CD8-positive, alpha-beta memory T cell (primary cell): Measurements from ENCODE around the gene PDAP1. TPM values are rescaled to one million over a fixed set of nuclear protein-coding genes. Genes with fewer than 3 reads are reported as not detected.
A peak's percentile ranks its signal among the peaks of the same experiment; 100 is the strongest.

ENCODE experiments used
- CTCF ChIA-PET: fragments of 350-600 bp; sonication (Branson Sonifier 250); formaldehyde crosslinking; loops from one replicate; lab custom pipeline; 2021; ENCODE audit warnings: antibody characterized with exemption; lab: Charles Lee
- POLR2A ChIA-PET: fragments of 350-600 bp; sonication (Branson Sonifier 250); formaldehyde crosslinking; loops from one replicate; lab custom pipeline; 2021; ENCODE audit warnings: antibody characterized with exemption; lab: Charles Lee
- DNase-seq, 5 donors: peaks; one replicate each; pipeline versions ENCODE4 v3.0.0 to v3.0.0-alpha.2; 2020 to 2022; ENCODE audit warnings: mixed read lengths in 1 of 5
- H3K27ac ChIP-seq: one replicate; pipeline ENCODE4 v1.7.0; 2013; ENCODE audit warnings: low read depth, mild to moderate bottlenecking, low read length, moderate library complexity
- H3K27me3 ChIP-seq: 2 replicates; pipeline ENCODE4 v1.7.0; 2013; ENCODE audit warnings: low read length, mild to moderate bottlenecking; ENCODE audit not compliant: insufficient read depth, poor library complexity, severe bottlenecking
- H3K36me3 ChIP-seq: 2 replicates; pipeline ENCODE4 v1.7.0; 2013; ENCODE audit warnings: mild to moderate bottlenecking, low read length, moderate library complexity; ENCODE audit not compliant: insufficient read depth
- H3K4me1 ChIP-seq: 2 replicates; pipeline ENCODE4 v1.7.0; 2013; ENCODE audit warnings: mild to moderate bottlenecking, low read length, moderate library complexity; ENCODE audit not compliant: insufficient read depth
- H3K4me3 ChIP-seq: 2 replicates; pipeline ENCODE4 v1.7.0; 2013; ENCODE audit warnings: mild to moderate bottlenecking, low read length
- H3K9me3 ChIP-seq: 2 replicates; pipeline ENCODE4 v1.7.0; 2013; ENCODE audit warnings: mild to moderate bottlenecking, low read length
- H3K27ac Mint-ChIP-seq, 8 donors: one replicate each; pipeline ENCODE4 v1.8.0; 2020 to 2021; ENCODE audit warnings: mixed read lengths in 8 of 8, mild to moderate bottlenecking in 6 of 8, inconsistent platforms in 3 of 8, moderate library complexity in 3 of 8
- H3K27me3 Mint-ChIP-seq, 2 donors: one replicate each; pipeline ENCODE4 v1.8.0; 2020 to 2021; ENCODE audit warnings: mixed read lengths in 2 of 2, mild to moderate bottlenecking in 1 of 2, moderate library complexity in 1 of 2
- H3K36me3 Mint-ChIP-seq, 3 donors: one replicate each; pipeline ENCODE4 v1.8.0; 2020 to 2021; ENCODE audit warnings: mixed read lengths in 3 of 3, inconsistent platforms in 1 of 3, mild to moderate bottlenecking in 1 of 3
- H3K4me1 Mint-ChIP-seq, 3 donors: one replicate each; pipeline ENCODE4 v1.8.0; 2020 to 2021; ENCODE audit warnings: mixed read lengths in 3 of 3, inconsistent platforms in 1 of 3, mild to moderate bottlenecking in 1 of 3
- H3K4me3 Mint-ChIP-seq, 7 donors: one replicate each; pipeline ENCODE4 v1.8.0; 2020 to 2021; ENCODE audit warnings: mixed read lengths in 7 of 7, mild to moderate bottlenecking in 6 of 7, moderate library complexity in 4 of 7, inconsistent platforms in 2 of 7
- H3K9me3 Mint-ChIP-seq, 5 donors: one replicate each; pipeline ENCODE4 v1.8.0; 2020 to 2022; ENCODE audit warnings: mixed read lengths in 5 of 5, mild to moderate bottlenecking in 3 of 5, moderate library complexity in 2 of 5, inconsistent platforms in 1 of 5
- polyA plus RNA-seq: library from polyadenylated mRNA; unstranded; fragments of 300-500 nt; fragmentation: Illumina TruSeq; gene quantifications from one replicate; pipeline ENCODE4 v1.2.3, GENCODE V29; 2021
- total RNA-seq, 2 experiments: library from RNA; stranded (reverse); gene quantifications; one replicate each; pipeline ENCODE4 v1.2.3, GENCODE V29; 2021

PDAP1 gene
- total and polyA plus RNA-seq, 3 experiments from 2014 or later = 32.8 to 210 (median 198) TPM

DNA sequence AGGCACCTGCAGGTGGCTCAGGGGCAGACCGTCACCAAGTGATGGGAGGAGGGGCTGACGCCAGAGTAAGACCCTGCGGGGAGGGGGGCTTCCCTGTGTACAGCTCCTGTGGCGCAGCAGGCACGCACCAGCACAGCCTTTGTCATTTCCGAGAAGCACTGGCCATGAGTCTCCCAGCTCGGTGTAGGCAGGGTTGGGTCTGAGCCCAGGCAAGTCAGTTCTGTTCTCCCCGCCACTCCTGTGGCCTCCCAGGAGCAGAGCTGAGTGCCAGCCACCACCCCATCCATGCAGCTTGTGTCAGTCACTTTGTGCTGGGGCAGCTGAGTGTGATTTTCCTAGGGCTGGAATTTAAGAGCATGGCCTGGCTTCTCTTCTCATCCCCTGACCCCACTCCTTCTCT lies 43.5 kb upstream of the PDAP1 start:
- Histone ChIP-seq H3K4me3 (no peak overlapping the region), H3K9me3 (no peaks in the 10 kb centered on the region), H3K27me3 (no peaks in the 10 kb centered on the region), H3K27ac (no peak overlapping the region), H3K4me1 (no peaks in the 10 kb centered on the region), H3K36me3 (peaks cover 25% of the 10 kb centered on the region)
- Mint-ChIP-seq H3K4me1 (peaks cover 0 to 4% (median 2%) of the 10 kb centered on the region in 3 donors), H3K9me3 (no peaks in the 10 kb centered on the region), H3K27ac (no peak overlapping the region), H3K4me3 (no peak overlapping the region), H3K36me3 (peaks cover 0 to 86% (median 3%) of the 10 kb centered on the region in 3 donors), H3K27me3 (no peaks in the 10 kb centered on the region)
- ChIA-PET CTCF (no interaction called here), POLR2A (no interaction called here)
- no peak for DNase-seq

GRCh38 chr7:99449326-99449725 lies 40.9 kb upstream of the PDAP1 start:
- Histone ChIP-seq H3K4me3 (no peak overlapping the region), H3K4me1 (no peaks in the 10 kb centered on the region), H3K27me3 (no peaks in the 10 kb centered on the region), H3K36me3 (peaks cover 36% of the 10 kb centered on the region), H3K27ac (no peak overlapping the region), H3K9me3 (no peaks in the 10 kb centered on the region)
- Mint-ChIP-seq H3K4me3 (no peak overlapping the region), H3K27me3 (no peaks in the 10 kb centered on the region), H3K27ac (peak overlapping the region in 4 of 8 donors; percentile 10 to 64 (median 39)), H3K4me1 (peaks cover 0 to 4% (median 2%) of the 10 kb centered on the region in 3 donors), H3K36me3 (peaks cover 0 to 85% (median 3%) of the 10 kb centered on the region in 3 donors), H3K9me3 (no peaks in the 10 kb centered on the region)
- DNase-seq = no peak
- ChIA-PET POLR2A (no interaction called here), CTCF (interaction anchor here (1.5 kb wide), 2 partner anchors 11 to 22 kb away, joined by 3 to 6 read pairs; partner anchors contain the start of genes CPSF4 and PTCD1)

GRCh38 chr7:99448855-99449254 lies 40.5 kb upstream of the PDAP1 start:
- Mint-ChIP-seq H3K36me3 (peaks cover 0 to 85% (median 3%) of the 10 kb centered on the region in 3 donors), H3K9me3 (no peaks in the 10 kb centered on the region), H3K27ac (peak overlapping the region in 1 of 8 donors; percentile 33), H3K4me3 (no peak overlapping the region), H3K4me1 (peaks cover 0 to 4% (median 2%) of the 10 kb centered on the region in 3 donors), H3K27me3 (no peaks in the 10 kb centered on the region)
- Histone ChIP-seq H3K27ac (no peak overlapping the region), H3K9me3 (no peaks in the 10 kb centered on the region), H3K4me3 (no peak overlapping the region), H3K27me3 (no peaks in the 10 kb centered on the region), H3K4me1 (no peaks in the 10 kb centered on the region), H3K36me3 (peaks cover 36% of the 10 kb centered on the region)
- ChIA-PET POLR2A (no interaction called here), CTCF (interaction anchor here (1.5 kb wide), 2 partner anchors 10 to 23 kb away, joined by 3 to 6 read pairs; partner anchors contain the start of genes CPSF4 and PTCD1)
- no peak for DNase-seq

DNA sequence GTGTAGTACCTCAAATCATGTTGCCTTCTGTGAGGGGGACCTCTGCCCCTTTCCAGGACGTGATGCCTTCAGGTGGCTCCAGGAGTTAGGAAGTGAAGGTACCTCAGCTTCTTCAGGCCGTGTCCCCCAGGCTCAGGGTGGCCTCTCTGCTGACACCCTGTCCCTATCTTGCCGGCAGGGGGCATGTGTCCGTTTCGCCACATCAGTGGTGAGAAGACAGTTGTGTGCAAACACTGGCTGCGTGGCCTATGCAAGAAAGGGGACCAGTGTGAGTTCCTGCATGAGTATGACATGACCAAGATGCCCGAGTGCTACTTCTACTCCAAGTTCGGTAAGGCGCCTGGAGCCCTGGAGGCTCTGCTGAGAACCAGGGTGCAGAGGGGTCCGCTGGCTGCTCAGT lies 39.5 kb upstream of the PDAP1 start:
- DNase-seq = no peak
- Mint-ChIP-seq H3K27ac (no peak overlapping the region), H3K4me3 (no peak overlapping the region), H3K4me1 (peaks cover 5 to 8% (median 5%) of the 10 kb centered on the region in 3 donors), H3K27me3 (no peaks in the 10 kb centered on the region), H3K36me3 (peaks cover 0 to 83% (median 3%) of the 10 kb centered on the region in 3 donors), H3K9me3 (no peaks in the 10 kb centered on the region)
- no peaks in the 10 kb centered on the region for H3K27me3 ChIP-seq
- peaks cover 36% of the 10 kb centered on the region for H3K36me3 ChIP-seq
- H3K4me3 ChIP-seq = no peak overlapping the region
- H3K27ac ChIP-seq = no peak overlapping the region
- ChIA-PET CTCF (interaction anchor here (0.7 to 1.5 kb wide), 3 partner anchors 9 to 219 kb away, joined by 3 to 6 read pairs (median 3); partner anchors contain the start of genes CPSF4 and PTCD1), POLR2A (no interaction called here)
- H3K4me1 ChIP-seq = no peaks in the 10 kb centered on the region
- H3K9me3 ChIP-seq = no peaks in the 10 kb centered on the region

- H3K36me3 Mint-ChIP-seq = peaks cover 0 to 77% (median 5%) of the 10 kb centered on the region in 3 donors
- CTCF ChIA-PET = no interaction called here
These were observed 37.7 kb upstream of the PDAP1 start for GRCh38 chr7:99446096-99446495.

DNA sequence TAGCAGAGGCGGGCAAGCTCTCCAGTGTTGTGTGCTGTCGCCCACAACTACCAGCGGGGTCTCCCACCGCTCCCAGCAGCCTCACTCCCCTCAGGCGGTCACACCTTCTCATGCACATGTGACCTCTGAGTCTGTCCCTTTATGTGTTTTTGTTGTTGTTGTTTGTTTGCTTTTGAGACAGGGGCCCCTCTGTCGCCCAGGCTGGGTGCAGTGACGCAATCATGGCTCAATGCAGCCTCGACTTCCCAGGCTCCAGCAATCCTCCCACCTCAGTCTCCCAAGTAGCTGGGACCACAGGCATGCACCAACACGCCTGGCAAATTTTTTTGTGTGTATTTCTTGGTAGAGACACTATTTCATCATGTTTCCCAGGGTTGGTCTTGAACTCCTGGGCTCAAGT lies 31.8 kb upstream of the PDAP1 start:
- ChIA-PET POLR2A (no interaction called here), CTCF (interaction anchor here (1.0 kb wide), 1 partner anchor 31 kb away, joined by 4 read pairs; the partner anchor contains the start of genes BUD31 and PDAP1)
- Mint-ChIP-seq H3K4me3 (peak overlapping the region; percentile 94 to 99 (median 97)), H3K27ac (peak overlapping the region; percentile 15 to 94 (median 90)), H3K36me3 (peaks cover 0 to 36% (median 2%) of the 10 kb centered on the region in 3 donors), H3K27me3 (no peaks in the 10 kb centered on the region), H3K4me1 (peaks cover 26 to 46% (median 36%) of the 10 kb centered on the region in 3 donors), H3K9me3 (no peaks in the 10 kb centered on the region)
- H3K36me3 ChIP-seq = peaks cover 7% of the 10 kb centered on the region
- H3K4me1 ChIP-seq = peaks cover 11% of the 10 kb centered on the region
- no peak overlapping the region for H3K27ac ChIP-seq
- H3K4me3 ChIP-seq = peak overlapping the region; percentile 90
- DNase-seq = no peak
- H3K27me3 ChIP-seq = no peaks in the 10 kb centered on the region
- H3K9me3 ChIP-seq = no peaks in the 10 kb centered on the region

More at GRCh38 chr7:99446096-99446495, 37.7 kb upstream of the PDAP1 start:
- no peaks in the 10 kb centered on the region for H3K27me3 ChIP-seq
- H3K36me3 ChIP-seq = peaks cover 32% of the 10 kb centered on the region
- H3K27me3 Mint-ChIP-seq = no peaks in the 10 kb centered on the region
- H3K4me1 ChIP-seq = no peaks in the 10 kb centered on the region
- H3K27ac Mint-ChIP-seq = peak overlapping the region in 2 of 8 donors; percentile 13 to 72
- H3K9me3 Mint-ChIP-seq = no peaks in the 10 kb centered on the region
- no peak for DNase-seq
- H3K4me3 Mint-ChIP-seq = no peak overlapping the region
- H3K4me1 Mint-ChIP-seq = peaks cover 12 to 17% (median 14%) of the 10 kb centered on the region in 3 donors
- H3K9me3 ChIP-seq = no peaks in the 10 kb centered on the region
- no peak overlapping the region for H3K27ac ChIP-seq
- POLR2A ChIA-PET = interaction anchor here (0.6 kb wide), 1 partner anchor 32 kb away, joined by 3 read pairs; no protein-coding TSS in a partner anchor
- H3K4me3 ChIP-seq = no peak overlapping the region

GRCh38 chr7:99438573-99439480 lies 30.4 kb upstream of the PDAP1 start, which contains the start of the genes CPSF4 and PTCD1:
Gene CPSF4 (plus strand): TSS chr7:99438943. CDS start chr7:99439083, 140 bp downstream.
Gene PTCD1 (minus strand): TSS chr7:99438798. CDS start chr7:99435242, 3,556 bp downstream.
- Histone ChIP-seq H3K27ac (peak within 1 kb of the TSS; percentile 84), H3K9me3 (no peaks in the 10 kb centered on the region), H3K27me3 (no peaks in the 10 kb centered on the region), H3K4me3 (peak within 1 kb of the TSS; percentile 90), H3K4me1 (peaks cover 11% of the 10 kb centered on the region), H3K36me3 (no peaks in the 10 kb centered on the region)
- DNase-seq = peak; percentile 76 to 90 (median 81)
- peak within 1 kb of the TSS; percentile 94 to 99 (median 97) for H3K4me3 Mint-ChIP-seq
- H3K4me1 Mint-ChIP-seq = peaks cover 26 to 46% (median 36%) of the 10 kb centered on the region in 3 donors
- no peaks in the 10 kb centered on the region for H3K27me3 Mint-ChIP-seq
- H3K27ac Mint-ChIP-seq = peak within 1 kb of the TSS; percentile 84 to 98 (median 94)
- peaks cover 0 to 33% (median 2%) of the 10 kb centered on the region in 3 donors for H3K36me3 Mint-ChIP-seq
- no peaks in the 10 kb centered on the region for H3K9me3 Mint-ChIP-seq
- ChIA-PET CTCF (interaction anchor here (1.8 kb wide), 1 partner anchor 10 kb away, joined by 6 read pairs; no protein-coding TSS in a partner anchor), POLR2A (interaction anchor here (0.5 to 2.0 kb wide), 12 partner anchors 8 to 1003 kb away, joined by 3 to 10 read pairs (median 4); partner anchors contain the start of genes ARPC1A, BUD31, PDAP1 and ZKSCAN5)
